HG03196 (cell line): ENCODE measurements around the gene CHI3L1.

Experiments used
- ATAC-seq: cut with Tn5 transposase; IDR thresholded peaks from one replicate; pipeline ENCODE4 v1.9.1; 2021; ENCODE audit not compliant: unreplicated experiment

The CHI3L1 gene

DNA sequence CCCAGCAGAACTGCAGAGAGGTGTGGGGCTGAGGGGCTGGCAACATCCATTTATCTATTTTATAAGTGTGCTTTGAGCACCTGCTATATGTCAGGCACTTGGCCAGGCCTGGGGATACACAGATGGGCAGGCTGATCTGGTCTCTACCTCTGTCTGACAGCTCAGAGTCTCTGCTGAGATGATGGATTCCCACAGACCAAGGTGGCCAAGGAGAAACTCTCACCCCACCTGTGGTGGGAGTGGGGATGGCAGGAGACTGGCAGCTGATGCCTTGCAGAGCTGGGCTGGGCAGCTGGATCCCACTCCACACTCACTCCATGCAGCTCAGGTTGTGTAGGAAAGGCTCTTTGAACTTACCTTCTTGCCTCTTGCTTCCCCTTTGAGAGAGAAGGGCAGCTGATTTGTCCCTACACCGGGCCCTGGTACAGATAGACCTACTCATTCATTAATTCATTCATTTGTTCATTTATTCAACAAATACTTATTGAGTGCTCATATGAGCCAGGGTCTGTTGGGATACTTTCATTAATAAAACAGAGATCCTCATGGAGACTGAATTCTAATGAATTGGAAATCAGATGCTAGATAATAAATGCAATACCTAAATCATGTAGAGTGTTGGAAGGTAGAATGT is 50.0 kb downstream of the CHI3L1 start:
- no peak for ATAC-seq

DNA sequence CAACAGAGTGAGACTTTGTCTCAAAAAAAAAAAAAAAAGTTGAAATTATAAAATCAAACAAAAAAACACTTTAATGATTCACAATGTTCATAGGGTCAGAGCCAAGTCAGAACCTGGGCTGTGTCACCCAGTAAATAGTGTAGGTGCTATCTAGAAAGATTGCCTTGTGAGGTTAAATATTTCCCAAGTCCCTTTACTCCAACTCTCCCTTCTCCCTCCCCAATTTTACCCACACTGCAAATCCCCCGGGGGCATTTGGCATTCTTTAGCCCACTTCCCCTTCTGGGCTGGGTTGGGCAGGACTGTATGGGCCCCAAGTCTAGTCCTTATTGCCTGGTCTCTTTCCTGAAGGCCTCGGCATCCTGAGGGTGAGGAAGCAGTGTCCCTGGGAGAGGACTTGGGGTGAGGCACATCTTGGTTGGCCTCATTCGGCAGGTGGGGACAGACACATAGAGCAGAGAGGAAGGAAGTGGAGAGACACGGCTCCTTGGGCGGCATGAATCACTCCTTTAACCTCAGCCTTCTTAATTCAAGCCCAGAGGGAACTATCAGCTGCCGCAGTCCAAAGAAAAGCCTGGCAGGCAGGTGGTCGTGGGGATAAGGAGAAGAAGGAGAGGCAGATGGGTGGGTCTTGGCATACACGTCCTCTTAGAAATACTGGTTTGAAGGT is 50.7 kb downstream of the CHI3L1 start:
- no peak for ATAC-seq

DNA sequence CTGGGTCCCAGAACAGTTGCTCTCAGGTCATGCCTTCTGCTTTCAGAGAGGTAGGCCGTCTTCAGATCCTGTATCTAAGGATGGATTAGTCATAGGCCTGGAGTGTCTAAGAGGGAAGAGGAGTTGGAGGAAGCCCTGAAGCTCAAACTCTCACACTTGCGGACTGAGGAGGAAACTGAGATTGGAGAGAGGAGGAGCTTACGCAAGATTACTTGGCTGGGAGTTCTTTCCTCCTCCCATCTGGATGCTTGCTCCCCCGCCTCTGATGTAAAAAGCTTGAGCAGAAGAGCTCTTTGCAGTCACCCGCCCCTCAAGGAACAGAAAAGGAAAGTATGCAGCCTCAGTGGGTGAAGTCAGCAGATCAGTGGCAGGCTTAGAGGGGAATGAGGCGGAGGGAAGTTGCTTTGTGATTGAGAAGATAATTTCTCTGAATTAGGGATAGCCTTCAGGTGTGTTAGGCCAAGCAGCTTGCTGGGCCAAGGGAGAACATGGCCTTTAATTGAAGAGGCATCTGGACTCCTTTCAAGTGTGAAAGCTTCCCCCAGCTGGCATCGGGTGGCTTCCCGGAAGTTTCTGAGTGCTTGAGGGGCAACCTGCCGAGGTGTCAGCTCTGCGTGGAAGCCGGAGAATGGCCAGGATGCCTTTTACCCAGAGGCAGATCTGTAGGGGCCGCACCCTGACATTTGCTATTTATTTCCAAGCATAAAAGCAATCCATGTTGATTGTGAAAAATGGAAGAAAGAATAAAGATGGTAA is 52.4 kb downstream of the CHI3L1 start:
- no peak for ATAC-seq

DNA sequence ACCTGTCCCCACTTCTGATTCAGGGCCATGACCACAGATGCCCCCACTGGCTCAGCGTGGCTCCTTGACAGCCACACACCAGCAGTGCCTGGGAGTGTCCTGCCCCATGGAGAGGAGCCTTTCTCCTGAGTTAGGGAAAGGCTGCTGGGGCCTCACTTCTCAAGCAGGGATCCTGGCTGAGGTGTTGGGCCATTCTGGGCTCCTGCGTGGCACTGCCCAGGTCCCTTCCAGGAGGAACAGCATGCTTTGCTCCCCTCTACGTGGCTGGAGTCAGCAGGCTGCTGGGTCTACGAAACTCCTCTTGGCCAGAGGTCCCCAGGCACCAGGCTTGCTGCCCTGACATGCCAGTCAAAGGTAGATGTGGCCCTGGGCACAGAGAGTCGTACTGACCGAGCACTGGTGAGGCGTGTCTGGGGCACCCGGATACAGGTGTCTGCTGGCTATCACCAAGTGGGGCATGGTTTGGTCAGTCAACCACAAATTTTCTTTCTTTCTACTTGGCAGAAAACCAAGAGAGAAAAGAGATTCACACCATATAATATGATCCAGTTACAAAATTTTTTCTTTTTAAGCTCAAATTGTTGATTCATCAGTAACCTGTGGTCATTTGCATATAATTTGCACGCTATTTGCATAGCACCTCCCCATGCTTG is 54.8 kb downstream of the CHI3L1 start:
- ATAC-seq, result no peak

DNA sequence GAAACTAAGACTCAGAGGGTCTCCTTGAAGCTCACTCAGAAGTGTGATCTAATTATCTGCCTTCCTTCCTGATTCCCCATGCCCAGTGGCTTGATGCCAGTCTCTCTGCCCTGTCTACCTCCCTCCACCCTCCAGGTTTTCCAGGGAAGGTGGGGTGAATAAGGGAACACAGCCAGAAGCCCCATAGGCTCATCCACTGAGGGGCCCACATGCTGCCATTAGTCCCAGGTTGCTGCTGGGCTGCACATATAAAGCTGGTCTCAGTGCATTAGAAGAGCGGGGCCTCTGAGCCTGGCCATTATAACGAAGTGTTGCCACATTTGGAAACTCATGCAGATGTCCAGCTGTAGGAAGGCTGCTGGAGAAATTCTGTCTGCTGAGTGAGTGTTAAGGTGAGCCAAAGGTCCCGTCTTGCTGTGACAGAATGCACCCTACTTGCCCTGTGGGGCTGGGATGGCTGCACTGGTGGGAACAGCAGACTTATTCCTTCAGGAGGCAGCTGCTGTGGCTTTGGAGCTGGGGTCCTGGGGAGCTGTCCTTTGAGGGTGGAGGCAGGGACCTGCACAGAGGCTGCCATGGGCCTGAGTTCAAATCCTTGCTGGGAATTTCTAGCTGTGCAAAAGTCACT is 56.0 kb downstream of the CHI3L1 start:
- ATAC-seq, result no peak

DNA sequence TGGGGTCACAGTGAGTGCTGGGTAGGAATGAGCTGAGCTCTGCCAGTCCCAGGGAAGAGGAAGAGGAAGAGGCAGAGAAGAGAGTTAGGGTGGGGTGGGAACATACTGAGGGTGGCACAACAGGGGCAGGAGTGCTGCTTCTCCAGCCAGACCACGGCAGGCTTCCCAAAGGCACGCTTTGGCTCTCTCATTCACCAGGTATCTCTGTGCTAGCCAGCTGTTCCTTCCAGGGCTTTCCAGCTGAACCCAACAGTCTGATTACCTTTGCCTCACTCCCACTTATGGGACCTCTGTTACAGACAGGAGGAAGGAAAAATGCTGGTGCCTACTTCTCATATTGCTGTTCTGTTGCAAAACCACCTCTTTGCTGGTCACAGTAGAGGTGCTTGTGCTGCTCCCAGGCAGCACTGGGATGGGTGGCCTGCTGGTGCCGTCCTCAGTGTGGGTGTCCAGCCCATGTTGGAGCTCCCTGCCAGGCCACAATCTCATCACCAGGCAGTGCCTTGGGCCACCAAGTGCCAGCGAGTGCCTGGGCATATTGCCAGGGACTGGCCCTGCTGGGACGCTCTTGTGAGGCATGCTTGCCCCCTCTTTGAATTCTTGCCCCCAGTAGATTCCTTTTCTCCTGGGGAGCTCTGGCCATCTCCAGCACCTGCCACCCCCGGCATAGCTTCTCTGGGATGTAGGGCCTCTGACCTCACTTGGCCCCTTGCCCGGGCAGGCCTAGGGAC is 56.8 kb downstream of the CHI3L1 start:
- ATAC-seq, result no peak
